GM18505 (cell line): ENCODE results near the gene ATP12A.

Experiments
- ATAC-seq: cut with Tn5 transposase; IDR thresholded peaks from one replicate; pipeline ENCODE4 v1.9.1; 2021; ENCODE audit not compliant: unreplicated experiment
- POLR2A ChIP-seq: IDR thresholded peaks from 4 replicates; pipeline ENCODE4 v1.6.1; 2011; ENCODE audit warnings: borderline replicate concordance; ENCODE audit not compliant: insufficient read depth, insufficient read length; ENCODE audit errors: extremely low read depth

The ATP12A gene

GRCh38 chr13:24717217-24717616 is 37.0 kb downstream of the ATP12A start:
- no peak for TF ChIP-seq POLR2A
- ATAC-seq, result no peak

GRCh38 chr13:24718192-24718965 is 38.2 kb downstream of the ATP12A start:
- TF ChIP-seq POLR2A, result no peak
- ATAC-seq, result no peak

- TF ChIP-seq POLR2A, result no peak
- no peak for ATAC-seq
These were observed 38.9 kb downstream of the ATP12A start for GRCh38 chr13:24719139-24719538.

GRCh38 chr13:24723206-24723605 is 43.0 kb downstream of the ATP12A start:
- TF ChIP-seq POLR2A, result no peak
- no peak for ATAC-seq

GRCh38 chr13:24724714-24725113 is 44.5 kb downstream of the ATP12A start:
- no peak for ATAC-seq
- no peak for TF ChIP-seq POLR2A

- no peak for TF ChIP-seq POLR2A
- ATAC-seq, result no peak
These were observed 45.2 kb downstream of the ATP12A start for GRCh38 chr13:24725379-24725778.

GRCh38 chr13:24727731-24728601 is 47.8 kb downstream of the ATP12A start:
- peak; percentile 84 for ATAC-seq
- no peak for TF ChIP-seq POLR2A

- ATAC-seq, result peak; percentile 60
These were observed 50.8 kb downstream of the ATP12A start for GRCh38 chr13:24730873-24731567.

- no peak for TF ChIP-seq POLR2A
- ATAC-seq, result no peak
These were observed 54.7 kb downstream of the ATP12A start for GRCh38 chr13:24734950-24735349.

- TF ChIP-seq POLR2A, result no peak
- ATAC-seq, result no peak
These were observed 56.8 kb downstream of the ATP12A start for GRCh38 chr13:24737042-24737441.

- ATAC-seq, result no peak
These were observed 58.2 kb downstream of the ATP12A start for GRCh38 chr13:24738366-24738847.

GRCh38 chr13:24740014-24740890 is 60.0 kb downstream of the ATP12A start:
- TF ChIP-seq POLR2A, result no peak
- no peak for ATAC-seq

More at GRCh38 chr13:24738366-24738847, 58.2 kb downstream of the ATP12A start:
- TF ChIP-seq POLR2A, result no peak

GRCh38 chr13:24741016-24741662 is 60.9 kb downstream of the ATP12A start:
- TF ChIP-seq POLR2A, result no peak
- ATAC-seq, result no peak

GRCh38 chr13:24741791-24742190 is 61.6 kb downstream of the ATP12A start:
- no peak for TF ChIP-seq POLR2A
- no peak for ATAC-seq
